Activated naive CD4-positive, alpha-beta T cell treated with anti-CD3 and anti-CD28 coated beads, Interleukin-2, amount 50 U/mL, for 72 hours (primary cell): ENCODE results near the gene SIM1. TPM values are rescaled to one million over a fixed set of nuclear protein-coding genes. Genes with fewer than 3 reads are reported as not detected.

Source experiments
- ATAC-seq, 2 donors: fragments of 150-1000 bp; cut with Tn5 transposase; 2 replicates each; pipeline ENCODE4 v1.10.0; 2021; ENCODE audit warnings: mild to moderate bottlenecking in 2 of 2, moderate library complexity in 2 of 2
- DNase-seq, 2 donors: peaks; one replicate each; pipeline ENCODE4 v3.0.0; 2021 to 2022; ENCODE audit warnings: low spot score in 2 of 2
- H3K27ac Mint-ChIP-seq, 2 donors: one replicate each; pipeline ENCODE4 v1.8.0; 2022; ENCODE audit warnings: mild to moderate bottlenecking in 2 of 2, mixed read lengths in 2 of 2
- H3K36me3 Mint-ChIP-seq, 2 donors: one replicate each; pipeline ENCODE4 v1.8.0; 2022; ENCODE audit warnings: mixed read lengths in 2 of 2
- H3K9me3 Mint-ChIP-seq, 2 donors: one replicate each; pipeline ENCODE4 v1.8.0; 2022; ENCODE audit warnings: mixed read lengths in 2 of 2
- total RNA-seq, 2 donors: library from RNA; stranded (reverse); gene quantifications; one replicate each; pipeline ENCODE4 v1.2.3, GENCODE V29; 2022

The SIM1 gene
- total RNA-seq, 2 donors from 2014 or later = not detected

- peaks cover 17 to 41% of the 10 kb centered on the region in 2 donors for H3K36me3 Mint-ChIP-seq
- no peak overlapping the region for H3K27ac Mint-ChIP-seq
- H3K9me3 Mint-ChIP-seq = peaks cover 8% of the 10 kb centered on the region in 2 donors
- DNase-seq (no peak), ATAC-seq (no peak)
Measured at GRCh38 chr6:100452998-100453397, 11.7 kb downstream of the SIM1 start.

- no peak overlapping the region for H3K27ac Mint-ChIP-seq
- DNase-seq = no peak
- peaks cover 22 to 39% of the 10 kb centered on the region in 2 donors for H3K36me3 Mint-ChIP-seq
- peaks cover 8% of the 10 kb centered on the region in 2 donors for H3K9me3 Mint-ChIP-seq
- ATAC-seq = no peak
Measured at GRCh38 chr6:100451577-100451976, 13.1 kb downstream of the SIM1 start.

GRCh38 chr6:100449239-100449691 lies 15.5 kb downstream of the SIM1 start:
- H3K36me3 Mint-ChIP-seq = peaks cover 11 to 22% of the 10 kb centered on the region in 2 donors
- peaks cover 0 to 3% of the 10 kb centered on the region in 2 donors for H3K9me3 Mint-ChIP-seq
- ATAC-seq (no peak), DNase-seq (no peak)
- H3K27ac Mint-ChIP-seq = peak overlapping the region in 1 of 2 donors; percentile 10

GRCh38 chr6:100447900-100448748 lies 16.6 kb downstream of the SIM1 start:
- Mint-ChIP-seq H3K27ac (no peak overlapping the region), H3K9me3 (peaks cover 0 to 3% of the 10 kb centered on the region in 2 donors), H3K36me3 (peaks cover 8 to 19% of the 10 kb centered on the region in 2 donors)
- no peak for DNase-seq
- no peak for ATAC-seq

- Mint-ChIP-seq H3K27ac (peak overlapping the region in 1 of 2 donors; percentile 45), H3K36me3 (peaks cover 8 to 19% of the 10 kb centered on the region in 2 donors), H3K9me3 (peaks cover 0 to 3% of the 10 kb centered on the region in 2 donors)
- ATAC-seq (no peak), DNase-seq (no peak)
Measured at GRCh38 chr6:100447081-100447899, 17.4 kb downstream of the SIM1 start.

DNA sequence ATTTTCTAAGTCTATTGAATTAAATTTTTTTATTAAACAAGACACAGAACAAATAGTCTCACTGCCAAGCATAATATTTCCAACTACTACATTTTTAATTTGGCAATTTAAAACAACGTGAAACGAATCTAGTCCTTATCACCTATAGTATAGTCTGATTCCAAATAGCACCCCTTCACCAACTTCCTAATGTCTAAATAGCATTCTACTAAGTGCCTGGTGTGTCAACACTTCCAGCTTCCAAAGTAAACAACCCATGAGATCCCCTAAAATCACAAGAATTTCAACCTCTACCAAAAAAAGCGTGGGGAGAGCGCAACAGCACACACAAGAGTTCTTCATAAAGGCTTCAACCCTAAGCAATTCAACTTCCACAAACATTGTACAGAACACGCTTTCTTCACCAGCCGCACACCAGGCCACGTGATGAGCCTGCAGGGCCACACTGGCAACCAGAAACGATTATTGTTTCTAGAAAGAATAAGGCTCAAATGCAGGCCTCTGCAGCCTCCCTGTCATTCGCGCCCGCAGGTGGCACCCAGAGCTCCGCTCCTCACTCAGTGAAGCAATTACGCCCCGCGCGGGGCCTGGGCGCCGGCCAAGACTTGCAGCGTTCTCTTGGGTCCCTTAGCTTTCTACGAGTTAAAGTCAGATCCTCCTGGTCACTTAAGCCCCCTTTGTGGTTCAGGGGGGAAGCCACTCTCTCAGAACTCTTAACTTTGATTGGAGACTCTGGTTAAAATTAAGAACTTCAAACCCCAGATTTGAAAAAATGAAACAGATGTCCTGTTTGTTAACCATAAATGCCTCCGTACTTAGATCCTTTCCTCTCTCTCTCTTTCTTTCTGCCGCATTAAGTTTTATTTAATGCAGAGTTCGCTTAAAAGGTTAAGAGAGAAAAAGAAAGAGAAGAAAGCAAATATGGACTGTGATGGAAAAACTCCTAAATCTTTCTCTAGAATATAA lies 18.3 kb downstream of the SIM1 start:
- Mint-ChIP-seq H3K36me3 (peaks cover 8 to 19% of the 10 kb centered on the region in 2 donors), H3K27ac (no peak overlapping the region), H3K9me3 (peaks cover 0 to 3% of the 10 kb centered on the region in 2 donors)
- ATAC-seq (no peak), DNase-seq (no peak)

DNA sequence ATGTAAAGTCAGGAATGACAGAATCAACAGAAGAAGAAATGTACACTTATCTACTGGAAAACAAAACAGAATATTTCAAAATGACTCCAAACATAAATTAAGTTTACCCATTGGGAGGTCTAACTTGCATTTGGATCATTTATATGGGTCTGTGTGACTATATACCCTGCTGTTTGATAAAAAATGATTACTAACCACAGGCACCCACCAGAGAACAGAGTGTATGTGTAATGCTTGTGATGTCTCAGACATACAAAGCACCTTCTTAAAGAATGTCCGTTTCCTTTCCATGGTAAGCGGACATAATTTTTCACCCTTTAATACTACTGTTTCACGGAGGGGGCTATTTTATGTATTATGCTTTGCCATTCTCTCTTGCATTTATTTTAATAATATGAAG lies 19.2 kb downstream of the SIM1 start:
- Mint-ChIP-seq H3K36me3 (peaks cover 8 to 19% of the 10 kb centered on the region in 2 donors), H3K9me3 (peaks cover 0 to 3% of the 10 kb centered on the region in 2 donors), H3K27ac (no peak overlapping the region)
- DNase-seq (no peak), ATAC-seq (no peak)

- Mint-ChIP-seq H3K9me3 (no peaks in the 10 kb centered on the region), H3K27ac (no peak overlapping the region)
- no peak for DNase-seq
Measured at GRCh38 chr6:100440935-100441334, 23.8 kb downstream of the SIM1 start.

DNA sequence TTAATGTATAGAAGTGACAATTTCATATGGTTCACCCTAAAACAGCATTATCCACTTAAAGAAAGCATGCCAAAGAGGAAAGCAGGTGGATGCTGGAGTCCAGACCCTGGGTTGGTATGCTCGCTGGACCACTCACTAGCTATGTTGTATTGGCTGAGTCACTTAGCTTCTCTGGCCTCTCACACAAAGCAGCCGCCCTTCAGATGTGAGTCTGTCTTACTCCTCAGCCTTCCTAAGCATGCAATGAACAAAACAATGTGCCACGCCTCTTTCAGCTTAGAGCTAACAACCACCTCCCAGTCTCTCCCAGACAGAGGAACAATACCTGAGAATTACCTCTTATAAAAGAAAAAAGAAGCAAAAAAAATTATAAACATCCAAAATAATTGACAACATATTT lies 29.4 kb downstream of the SIM1 start:
- DNase-seq (no peak), ATAC-seq (no peak)
- no peak overlapping the region for H3K27ac Mint-ChIP-seq
- H3K36me3 Mint-ChIP-seq = no peaks in the 10 kb centered on the region
- H3K9me3 Mint-ChIP-seq = no peaks in the 10 kb centered on the region

More at GRCh38 chr6:100440935-100441334, 23.8 kb downstream of the SIM1 start:
- no peaks in the 10 kb centered on the region for H3K36me3 Mint-ChIP-seq
- no peak for ATAC-seq

DNA sequence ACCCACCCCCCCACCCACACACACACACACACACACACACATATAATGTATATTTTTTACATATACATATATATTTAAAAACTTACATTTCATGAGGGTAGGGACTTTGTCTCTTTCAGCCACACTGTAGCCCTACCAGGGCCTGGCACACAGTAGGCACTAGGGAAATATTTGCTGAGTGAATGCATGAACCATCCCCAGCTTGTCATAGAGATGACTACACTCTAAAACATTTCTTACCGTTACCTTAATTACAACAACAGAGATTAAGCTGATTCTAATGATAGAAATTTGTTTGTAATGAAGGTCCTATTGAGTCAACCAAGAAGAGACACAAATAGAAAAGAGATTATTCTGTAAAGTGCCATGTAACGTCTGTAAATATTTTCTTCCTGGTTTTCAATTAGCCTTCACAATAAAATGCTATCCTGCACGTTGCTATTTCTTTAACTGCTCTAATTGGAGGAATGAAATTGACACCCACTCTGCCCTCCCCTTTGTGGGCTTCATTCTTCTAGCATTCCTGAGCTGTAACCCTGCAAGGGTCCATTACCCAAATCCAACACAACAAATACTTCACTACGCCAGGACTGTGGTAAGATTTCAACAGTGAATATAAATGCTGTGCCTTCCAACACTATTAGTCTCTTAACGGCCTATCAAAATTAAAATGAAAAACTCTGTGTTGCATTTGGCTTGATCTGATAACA lies 30.8 kb downstream of the SIM1 start:
- ATAC-seq = no peak
- Mint-ChIP-seq H3K27ac (no peak overlapping the region), H3K9me3 (no peaks in the 10 kb centered on the region), H3K36me3 (no peaks in the 10 kb centered on the region)
- DNase-seq = no peak

DNA sequence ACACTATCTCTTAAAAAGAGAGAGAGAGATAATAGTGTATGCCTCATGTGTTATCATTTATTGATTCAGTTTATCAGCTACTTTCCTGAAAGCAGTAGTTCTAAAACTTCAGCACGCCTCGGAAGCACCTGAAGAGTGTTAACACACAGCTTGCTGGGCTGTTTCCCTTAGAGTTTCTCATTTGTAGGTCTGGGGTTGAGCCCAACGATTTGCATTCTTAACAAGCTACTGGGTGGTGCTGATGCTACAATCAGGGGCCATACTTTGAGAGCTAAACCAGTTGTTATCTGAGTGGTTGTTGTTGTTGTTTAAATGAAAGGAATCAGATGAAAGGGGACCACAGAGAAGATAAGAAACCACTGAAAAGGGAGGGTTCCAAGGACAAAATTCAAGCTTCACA lies 32.6 kb downstream of the SIM1 start:
- ATAC-seq (no peak), DNase-seq (no peak)
- Mint-ChIP-seq H3K27ac (no peak overlapping the region), H3K36me3 (no peaks in the 10 kb centered on the region), H3K9me3 (no peaks in the 10 kb centered on the region)

DNA sequence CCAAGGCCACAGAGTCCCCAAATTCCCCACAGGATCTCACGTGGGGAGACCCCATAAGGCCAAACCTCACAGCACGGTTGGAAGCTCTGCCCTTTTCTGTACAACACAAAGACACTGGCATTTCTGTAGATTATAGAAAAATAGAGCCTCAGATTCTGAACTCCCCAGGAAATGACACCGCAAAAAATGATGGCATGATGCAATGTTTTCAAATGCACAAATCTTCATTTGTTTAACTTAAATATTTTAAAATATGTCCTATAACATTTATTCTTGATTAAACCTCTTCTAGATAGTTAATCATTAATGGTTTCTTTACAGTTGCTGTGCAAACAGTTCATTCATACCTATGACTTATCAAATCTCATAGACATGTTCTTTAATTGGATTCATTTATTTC lies 33.8 kb downstream of the SIM1 start:
- no peak for DNase-seq
- Mint-ChIP-seq H3K9me3 (no peaks in the 10 kb centered on the region), H3K36me3 (no peaks in the 10 kb centered on the region), H3K27ac (no peak overlapping the region)
- no peak for ATAC-seq

DNA sequence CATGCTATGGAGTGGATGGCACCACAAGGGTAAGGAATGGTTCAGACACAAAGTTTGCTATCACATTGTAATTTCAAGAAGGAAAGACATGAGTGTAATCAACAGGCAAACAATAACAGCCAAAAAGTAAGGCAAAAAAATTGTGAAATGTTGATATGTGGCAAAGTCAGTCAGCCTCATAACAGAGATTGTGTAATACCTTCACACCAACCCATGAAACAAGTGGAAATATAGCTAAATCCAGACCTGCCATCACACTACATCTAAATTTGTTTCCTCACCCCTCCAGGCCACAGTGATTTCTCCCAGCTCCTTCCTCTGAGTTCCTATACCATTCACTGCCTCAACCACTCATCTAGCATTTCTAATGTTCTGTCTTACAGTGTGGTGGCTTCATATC lies 37.3 kb downstream of the SIM1 start:
- Mint-ChIP-seq H3K27ac (no peak overlapping the region), H3K36me3 (no peaks in the 10 kb centered on the region), H3K9me3 (no peaks in the 10 kb centered on the region)
- DNase-seq (no peak), ATAC-seq (no peak)

GRCh38 chr6:100426744-100427338 lies 37.9 kb downstream of the SIM1 start:
- ATAC-seq (no peak), DNase-seq (no peak)
- no peak overlapping the region for H3K27ac Mint-ChIP-seq
- H3K36me3 Mint-ChIP-seq = no peaks in the 10 kb centered on the region
- no peaks in the 10 kb centered on the region for H3K9me3 Mint-ChIP-seq

DNA sequence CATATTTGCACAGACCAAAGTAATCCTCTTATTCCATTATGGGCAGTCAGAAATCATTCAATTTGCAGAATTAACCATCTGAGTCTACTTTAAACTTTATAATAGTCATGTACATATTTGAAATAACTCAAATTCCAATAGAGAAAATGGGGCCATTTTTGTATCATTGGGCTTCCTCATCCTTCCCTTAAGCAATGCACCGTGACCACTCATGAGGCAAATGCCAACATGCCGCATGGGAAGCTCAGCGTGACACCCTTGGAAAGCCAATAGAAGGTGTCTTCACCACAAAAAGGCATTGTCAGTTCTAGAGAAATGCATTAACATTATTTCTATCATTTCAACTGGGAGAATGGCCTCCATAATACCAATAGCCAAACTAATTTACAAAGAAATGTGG lies 38.5 kb downstream of the SIM1 start:
- Mint-ChIP-seq H3K36me3 (no peaks in the 10 kb centered on the region), H3K27ac (no peak overlapping the region), H3K9me3 (no peaks in the 10 kb centered on the region)
- ATAC-seq (no peak), DNase-seq (no peak)
